ENCODE measurements around the gene PHLDA1.

Gene PHLDA1

GRCh38 chr12:76020731-76021672 lies 10.6 kb downstream of the PHLDA1 start:
- H3K4me3 ChIP-seq (ENCODE audit: insufficient read depth, low read depth, low read length, poor library complexity, severe bottlenecking): no peak overlapping the region
- H3K27ac ChIP-seq (ENCODE audit: insufficient read depth, low read length, poor library complexity, severe bottlenecking): peak overlapping the region; percentile 89
- H3K36me3 ChIP-seq (ENCODE audit: control insufficient read depth, insufficient read depth, low read length): no peaks in the 10 kb centered on the region

GRCh38 chr12:76020281-76020680 lies 11.3 kb downstream of the PHLDA1 start:
- Histone ChIP-seq H3K9me3 (ENCODE audit: control insufficient read depth, low read length) (no peaks in the 10 kb centered on the region), H3K27ac (ENCODE audit: insufficient read depth, low read length, poor library complexity, severe bottlenecking) (peak overlapping the region; percentile 89), H3K36me3 (ENCODE audit: control insufficient read depth, insufficient read depth, low read length) (no peaks in the 10 kb centered on the region), H3K27me3 (replicated peaks; ENCODE audit: control insufficient read depth, insufficient read depth, low read length, poor library complexity, severe bottlenecking) (no peaks in the 10 kb centered on the region), H3K4me1 (ENCODE audit: control insufficient read depth, insufficient read depth, low read length, poor library complexity, severe bottlenecking) (peaks cover 19% of the 10 kb centered on the region), H3K4me3 (ENCODE audit: insufficient read depth, low read depth, low read length, poor library complexity, severe bottlenecking) (no peak overlapping the region)
- DNase-seq: peak; percentile 60 to 69 (median 68)

More at GRCh38 chr12:76020731-76021672, 10.6 kb downstream of the PHLDA1 start:
- Histone ChIP-seq H3K4me1 (ENCODE audit: control insufficient read depth, insufficient read depth, low read length, poor library complexity, severe bottlenecking) (peaks cover 19% of the 10 kb centered on the region), H3K9me3 (ENCODE audit: control insufficient read depth, low read length) (no peaks in the 10 kb centered on the region), H3K27me3 (replicated peaks; ENCODE audit: control insufficient read depth, insufficient read depth, low read length, poor library complexity, severe bottlenecking) (no peaks in the 10 kb centered on the region)
- peak; percentile 49 to 64 (median 60) for DNase-seq

- Histone ChIP-seq H3K4me3 (ENCODE audit: insufficient read depth, low read depth, low read length, poor library complexity, severe bottlenecking) (no peak overlapping the region), H3K36me3 (ENCODE audit: control insufficient read depth, insufficient read depth, low read length) (no peaks in the 10 kb centered on the region), H3K27ac (ENCODE audit: insufficient read depth, low read length, poor library complexity, severe bottlenecking) (no peak overlapping the region), H3K27me3 (replicated peaks; ENCODE audit: control insufficient read depth, insufficient read depth, low read length, poor library complexity, severe bottlenecking) (no peaks in the 10 kb centered on the region), H3K4me1 (ENCODE audit: control insufficient read depth, insufficient read depth, low read length, poor library complexity, severe bottlenecking) (peaks cover 19% of the 10 kb centered on the region), H3K9me3 (ENCODE audit: control insufficient read depth, low read length) (no peaks in the 10 kb centered on the region)
- no peak for DNase-seq
Observed at GRCh38 chr12:76018672-76019071, 12.9 kb downstream of the PHLDA1 start.

GRCh38 chr12:76018111-76018510 lies 13.5 kb downstream of the PHLDA1 start:
- H3K9me3 ChIP-seq (ENCODE audit: control insufficient read depth, low read length): no peaks in the 10 kb centered on the region
- no peak overlapping the region for H3K4me3 ChIP-seq (ENCODE audit: insufficient read depth, low read depth, low read length, poor library complexity, severe bottlenecking)
- DNase-seq: no peak
- peaks cover 19% of the 10 kb centered on the region for H3K4me1 ChIP-seq (ENCODE audit: control insufficient read depth, insufficient read depth, low read length, poor library complexity, severe bottlenecking)
- no peak overlapping the region for H3K27ac ChIP-seq (ENCODE audit: insufficient read depth, low read length, poor library complexity, severe bottlenecking)
- H3K36me3 ChIP-seq (ENCODE audit: control insufficient read depth, insufficient read depth, low read length): no peaks in the 10 kb centered on the region
- H3K27me3 ChIP-seq (replicated peaks; ENCODE audit: control insufficient read depth, insufficient read depth, low read length, poor library complexity, severe bottlenecking): no peaks in the 10 kb centered on the region

GRCh38 chr12:76014007-76014406 lies 17.6 kb downstream of the PHLDA1 start:
- no peaks in the 10 kb centered on the region for H3K4me1 ChIP-seq (ENCODE audit: control insufficient read depth, insufficient read depth, low read length, poor library complexity, severe bottlenecking)
- DNase-seq: no peak
- H3K4me3 ChIP-seq (ENCODE audit: insufficient read depth, low read depth, low read length, poor library complexity, severe bottlenecking): no peak overlapping the region
- no peak overlapping the region for H3K27ac ChIP-seq (ENCODE audit: insufficient read depth, low read length, poor library complexity, severe bottlenecking)
- no peaks in the 10 kb centered on the region for H3K36me3 ChIP-seq (ENCODE audit: control insufficient read depth, insufficient read depth, low read length)
- no peaks in the 10 kb centered on the region for H3K27me3 ChIP-seq (replicated peaks; ENCODE audit: control insufficient read depth, insufficient read depth, low read length, poor library complexity, severe bottlenecking)
- H3K9me3 ChIP-seq (ENCODE audit: control insufficient read depth, low read length): no peaks in the 10 kb centered on the region

- Histone ChIP-seq H3K27me3 (replicated peaks; ENCODE audit: control insufficient read depth, insufficient read depth, low read length, poor library complexity, severe bottlenecking) (no peaks in the 10 kb centered on the region), H3K4me1 (ENCODE audit: control insufficient read depth, insufficient read depth, low read length, poor library complexity, severe bottlenecking) (no peaks in the 10 kb centered on the region), H3K9me3 (ENCODE audit: control insufficient read depth, low read length) (no peaks in the 10 kb centered on the region), H3K4me3 (ENCODE audit: insufficient read depth, low read depth, low read length, poor library complexity, severe bottlenecking) (no peak overlapping the region), H3K27ac (ENCODE audit: insufficient read depth, low read length, poor library complexity, severe bottlenecking) (no peak overlapping the region), H3K36me3 (ENCODE audit: control insufficient read depth, insufficient read depth, low read length) (no peaks in the 10 kb centered on the region)
- no peak for DNase-seq
Observed at GRCh38 chr12:76013603-76014002, 18.0 kb downstream of the PHLDA1 start.

DNA sequence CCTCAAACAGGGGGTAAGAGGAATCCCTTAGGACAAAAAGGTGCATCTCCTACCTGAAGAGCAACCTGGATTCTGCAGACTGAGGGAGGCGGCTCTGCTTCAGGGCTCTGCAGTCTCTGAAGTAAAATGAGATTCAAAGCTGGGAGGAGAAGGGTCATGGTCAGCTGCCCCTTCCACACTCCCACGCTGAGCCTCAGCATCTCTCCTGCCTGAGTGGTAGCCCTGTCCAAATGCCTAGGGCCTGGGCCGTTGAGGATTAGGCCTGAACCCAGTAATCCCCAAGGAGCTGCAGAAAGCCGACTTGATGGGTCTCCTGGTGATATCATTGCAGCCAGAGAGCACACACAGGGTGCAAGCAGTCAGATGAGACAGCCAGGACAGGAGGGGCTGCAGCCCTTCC lies 18.9 kb downstream of the PHLDA1 start:
- no peaks in the 10 kb centered on the region for H3K9me3 ChIP-seq (ENCODE audit: control insufficient read depth, low read length)
- no peaks in the 10 kb centered on the region for H3K4me1 ChIP-seq (ENCODE audit: control insufficient read depth, insufficient read depth, low read length, poor library complexity, severe bottlenecking)
- no peak overlapping the region for H3K27ac ChIP-seq (ENCODE audit: insufficient read depth, low read length, poor library complexity, severe bottlenecking)
- H3K27me3 ChIP-seq (replicated peaks; ENCODE audit: control insufficient read depth, insufficient read depth, low read length, poor library complexity, severe bottlenecking): no peaks in the 10 kb centered on the region
- no peaks in the 10 kb centered on the region for H3K36me3 ChIP-seq (ENCODE audit: control insufficient read depth, insufficient read depth, low read length)
- H3K4me3 ChIP-seq (ENCODE audit: insufficient read depth, low read depth, low read length, poor library complexity, severe bottlenecking): no peak overlapping the region
- no peak for DNase-seq

DNA sequence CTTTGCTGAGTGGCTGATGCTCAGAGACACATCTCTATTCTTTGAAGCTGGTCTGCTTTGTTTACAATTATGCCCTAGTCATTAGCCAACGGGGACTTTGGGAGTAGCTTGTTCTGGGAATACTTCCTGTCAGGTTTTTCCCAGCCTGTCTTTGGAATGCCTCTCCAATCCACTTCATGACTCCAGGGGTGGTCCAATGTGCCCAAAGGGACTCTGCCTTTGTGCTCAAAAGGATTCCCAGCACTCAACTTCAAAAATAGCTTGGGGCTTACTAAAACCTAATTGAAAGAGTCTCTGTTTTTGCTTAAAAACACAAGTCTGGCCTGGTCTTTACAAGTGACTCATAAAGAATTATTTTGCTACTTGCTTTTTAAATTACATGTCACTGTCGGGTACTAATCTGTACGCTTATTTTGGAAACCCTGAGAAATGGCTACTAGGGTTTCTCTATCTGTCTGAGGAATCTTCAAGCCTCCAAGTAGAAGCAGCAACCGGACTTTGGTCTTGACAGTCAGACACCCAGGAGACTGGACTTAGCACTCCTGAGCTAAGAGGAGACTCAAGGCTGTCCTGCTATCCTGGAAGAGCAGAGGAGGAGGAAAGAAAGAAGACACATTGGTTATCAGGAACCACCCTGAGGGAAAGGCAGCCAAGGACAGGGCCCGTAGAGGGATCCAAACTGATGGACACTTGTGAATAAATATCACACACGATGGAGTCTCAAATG lies 20.7 kb downstream of the PHLDA1 start:
- no peaks in the 10 kb centered on the region for H3K4me1 ChIP-seq (ENCODE audit: control insufficient read depth, insufficient read depth, low read length, poor library complexity, severe bottlenecking)
- no peak overlapping the region for H3K4me3 ChIP-seq (ENCODE audit: insufficient read depth, low read depth, low read length, poor library complexity, severe bottlenecking)
- no peak overlapping the region for H3K27ac ChIP-seq (ENCODE audit: insufficient read depth, low read length, poor library complexity, severe bottlenecking)
- H3K9me3 ChIP-seq (ENCODE audit: control insufficient read depth, low read length): no peaks in the 10 kb centered on the region
- DNase-seq: no peak
- H3K27me3 ChIP-seq (replicated peaks; ENCODE audit: control insufficient read depth, insufficient read depth, low read length, poor library complexity, severe bottlenecking): no peaks in the 10 kb centered on the region
- no peaks in the 10 kb centered on the region for H3K36me3 ChIP-seq (ENCODE audit: control insufficient read depth, insufficient read depth, low read length)

- Histone ChIP-seq H3K9me3 (ENCODE audit: control insufficient read depth, low read length) (no peaks in the 10 kb centered on the region), H3K27ac (ENCODE audit: insufficient read depth, low read length, poor library complexity, severe bottlenecking) (no peak overlapping the region), H3K36me3 (ENCODE audit: control insufficient read depth, insufficient read depth, low read length) (no peaks in the 10 kb centered on the region), H3K27me3 (replicated peaks; ENCODE audit: control insufficient read depth, insufficient read depth, low read length, poor library complexity, severe bottlenecking) (no peaks in the 10 kb centered on the region), H3K4me1 (ENCODE audit: control insufficient read depth, insufficient read depth, low read length, poor library complexity, severe bottlenecking) (no peaks in the 10 kb centered on the region), H3K4me3 (ENCODE audit: insufficient read depth, low read depth, low read length, poor library complexity, severe bottlenecking) (no peak overlapping the region)
- DNase-seq: no peak
Observed at GRCh38 chr12:76008428-76008827, 23.1 kb downstream of the PHLDA1 start.

DNA sequence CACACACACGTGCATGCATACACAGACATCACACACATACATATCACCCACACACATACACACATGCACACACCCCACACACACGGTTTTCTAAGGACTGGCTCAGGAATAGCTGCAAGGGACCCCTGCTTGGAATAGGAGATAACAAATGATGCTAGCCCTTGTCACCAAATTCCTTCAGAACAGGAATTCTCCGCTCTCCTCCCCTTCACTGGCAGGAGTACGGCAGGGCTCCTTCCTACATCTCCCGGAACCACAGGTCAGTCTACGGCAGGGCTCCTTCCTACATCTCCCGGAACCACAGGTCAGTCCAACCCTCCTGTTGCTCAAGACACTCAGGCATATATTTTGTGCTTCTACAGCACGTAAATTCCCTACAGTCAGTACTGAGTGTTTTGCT lies 23.9 kb downstream of the PHLDA1 start:
- no peak for DNase-seq
- H3K27me3 ChIP-seq (replicated peaks; ENCODE audit: control insufficient read depth, insufficient read depth, low read length, poor library complexity, severe bottlenecking): no peaks in the 10 kb centered on the region

More for the DNA sequence above, 23.9 kb downstream of the PHLDA1 start:
- Histone ChIP-seq H3K9me3 (ENCODE audit: control insufficient read depth, low read length) (no peaks in the 10 kb centered on the region), H3K4me3 (ENCODE audit: insufficient read depth, low read depth, low read length, poor library complexity, severe bottlenecking) (no peak overlapping the region), H3K4me1 (ENCODE audit: control insufficient read depth, insufficient read depth, low read length, poor library complexity, severe bottlenecking) (no peaks in the 10 kb centered on the region), H3K36me3 (ENCODE audit: control insufficient read depth, insufficient read depth, low read length) (no peaks in the 10 kb centered on the region), H3K27ac (ENCODE audit: insufficient read depth, low read length, poor library complexity, severe bottlenecking) (no peak overlapping the region)
